ENCODE measurements around the gene TMBIM6.
A peak's percentile ranks its signal among the peaks of the same experiment; 100 is the strongest.
"Not testable (repeated sequence)": the region's sequence is repeated elsewhere in the genome, so short reads cannot be mapped to it uniquely, and the experiment has no call there.

TMBIM6 gene

GRCh38 chr12:49730050-49730449 is 11.3 kb upstream of the TMBIM6 start:
- no peak for TF ChIP-seq CTCF (IDR thresholded peaks at IDR 0.05; ENCODE audit: borderline replicate concordance, control extremely low read depth, extremely low read depth, insufficient read depth, missing control alignments)
- in situ Hi-C loops (cut with MboI; ENCODE audit: low sequenced_read_pairs, unreplicated experiment) = no loop called here
- no peak for DNase-seq (ENCODE audit: low spot score)

GRCh38 chr12:49730568-49731101 is 10.7 kb upstream of the TMBIM6 start:
- no peak for DNase-seq (ENCODE audit: low spot score)
- in situ Hi-C loops (cut with MboI; ENCODE audit: low sequenced_read_pairs, unreplicated experiment) = no loop called here
- no peak for TF ChIP-seq CTCF (IDR thresholded peaks at IDR 0.05; ENCODE audit: borderline replicate concordance, control extremely low read depth, extremely low read depth, insufficient read depth, missing control alignments)

GRCh38 chr12:49733219-49734017 is 7.9 kb upstream of the TMBIM6 start:
- in situ Hi-C loops (cut with MboI; ENCODE audit: low sequenced_read_pairs, unreplicated experiment) = no loop called here
- TF ChIP-seq CTCF (IDR thresholded peaks at IDR 0.05; ENCODE audit: borderline replicate concordance, control extremely low read depth, extremely low read depth, insufficient read depth, missing control alignments) = no peak
- no peak for DNase-seq (ENCODE audit: low spot score)

GRCh38 chr12:49734900-49735299 is 6.5 kb upstream of the TMBIM6 start:
- in situ Hi-C loops (cut with MboI; ENCODE audit: low sequenced_read_pairs, unreplicated experiment) = not testable (repeated sequence)

GRCh38 chr12:49738721-49739120 is 2.6 kb upstream of the TMBIM6 start:
- DNase-seq (ENCODE audit: low spot score); in situ Hi-C loops (cut with MboI; ENCODE audit: low sequenced_read_pairs, unreplicated experiment): not testable (repeated sequence)

More at GRCh38 chr12:49734900-49735299, 6.5 kb upstream of the TMBIM6 start:
- not testable (repeated sequence) for DNase-seq (ENCODE audit: low spot score)

- in situ Hi-C loops (cut with MboI; ENCODE audit: low sequenced_read_pairs, unreplicated experiment); DNase-seq (ENCODE audit: low spot score): not testable (repeated sequence)
Measured at GRCh38 chr12:49740277-49740676, 1.1 kb upstream of the TMBIM6 start.

- TF ChIP-seq CTCF (IDR thresholded peaks at IDR 0.05; ENCODE audit: borderline replicate concordance, control extremely low read depth, extremely low read depth, insufficient read depth, missing control alignments) = no peak
- peak; percentile 81 for DNase-seq (ENCODE audit: low spot score)
- in situ Hi-C loops (cut with MboI; ENCODE audit: low sequenced_read_pairs, unreplicated experiment) = no loop called here
Measured at GRCh38 chr12:49741882-49742620, 694 bp downstream of the TMBIM6 start.

GRCh38 chr12:49744363-49744885 is 3.1 kb downstream of the TMBIM6 start:
- in situ Hi-C loops (cut with MboI; ENCODE audit: low sequenced_read_pairs, unreplicated experiment) = no loop called here
- no peak for TF ChIP-seq CTCF (IDR thresholded peaks at IDR 0.05; ENCODE audit: borderline replicate concordance, control extremely low read depth, extremely low read depth, insufficient read depth, missing control alignments)
- DNase-seq (ENCODE audit: low spot score) = no peak
